Upper lobe of right lung (tissue), 1 donor: ENCODE results near the gene LGR5. TPM values are rescaled to one million over a fixed set of nuclear protein-coding genes. Genes with fewer than 3 reads are reported as not detected.

Experiments
- ATAC-seq: fragments of 200-7000 bp; cut with Tn5 transposase; one replicate; pipeline ENCODE4 v1.9.1; 2020; ENCODE audit warnings: mild to moderate bottlenecking, moderate library complexity
- DNase-seq: peaks from one replicate; pipeline ENCODE4 v3.0.0-alpha.2; 2020
- H3K27ac ChIP-seq: fragments of 200-600 bp; one replicate; pipeline ENCODE4 v1.8.0; 2022
- H3K27me3 ChIP-seq: fragments of 200-600 bp; one replicate; pipeline ENCODE4 v1.8.0; 2022; ENCODE audit warnings: mild to moderate bottlenecking
- H3K36me3 ChIP-seq: fragments of 200-600 bp; one replicate; pipeline ENCODE4 v1.8.0; 2022
- H3K4me1 ChIP-seq: fragments of 200-600 bp; one replicate; pipeline ENCODE4 v1.8.0; 2022
- H3K4me3 ChIP-seq: fragments of 200-600 bp; one replicate; pipeline ENCODE4 v1.8.0; 2022; ENCODE audit warnings: mild to moderate bottlenecking
- H3K9me3 ChIP-seq: fragments of 200-600 bp; one replicate; pipeline ENCODE4 v1.8.0; 2022
- intact Hi-C: fragments of 100-400 bp; cut with DNase I; formaldehyde crosslinking; loops from one replicate; pipeline ENCODE4 v1.11.0; 2022
- long read RNA-seq: library from polyadenylated mRNA; unstranded; transcript quantifications from one replicate; pipeline ENCODE4 v2.0.0, GENCODE V29; 2021
- total RNA-seq: library from RNA; stranded (reverse); fragmentation: NEBNext Ultra II Directional; extraction: Animal tissue kit (Norgen Biotek cat#: 25700); gene quantifications from one replicate; pipeline ENCODE4 v1.2.1, GENCODE V29; 2021
- TF ChIP-seq, protein P1 (sequence below): fragments of 200-600 bp; IDR thresholded peaks from one replicate; pipeline ENCODE4 v1.8.0; 2022; ENCODE audit warnings: antibody characterized with exemption
- donor health status: DM: no; HTN: yes; CAD: no; lungs with severe emphysema.

LGR5 gene, protein sequence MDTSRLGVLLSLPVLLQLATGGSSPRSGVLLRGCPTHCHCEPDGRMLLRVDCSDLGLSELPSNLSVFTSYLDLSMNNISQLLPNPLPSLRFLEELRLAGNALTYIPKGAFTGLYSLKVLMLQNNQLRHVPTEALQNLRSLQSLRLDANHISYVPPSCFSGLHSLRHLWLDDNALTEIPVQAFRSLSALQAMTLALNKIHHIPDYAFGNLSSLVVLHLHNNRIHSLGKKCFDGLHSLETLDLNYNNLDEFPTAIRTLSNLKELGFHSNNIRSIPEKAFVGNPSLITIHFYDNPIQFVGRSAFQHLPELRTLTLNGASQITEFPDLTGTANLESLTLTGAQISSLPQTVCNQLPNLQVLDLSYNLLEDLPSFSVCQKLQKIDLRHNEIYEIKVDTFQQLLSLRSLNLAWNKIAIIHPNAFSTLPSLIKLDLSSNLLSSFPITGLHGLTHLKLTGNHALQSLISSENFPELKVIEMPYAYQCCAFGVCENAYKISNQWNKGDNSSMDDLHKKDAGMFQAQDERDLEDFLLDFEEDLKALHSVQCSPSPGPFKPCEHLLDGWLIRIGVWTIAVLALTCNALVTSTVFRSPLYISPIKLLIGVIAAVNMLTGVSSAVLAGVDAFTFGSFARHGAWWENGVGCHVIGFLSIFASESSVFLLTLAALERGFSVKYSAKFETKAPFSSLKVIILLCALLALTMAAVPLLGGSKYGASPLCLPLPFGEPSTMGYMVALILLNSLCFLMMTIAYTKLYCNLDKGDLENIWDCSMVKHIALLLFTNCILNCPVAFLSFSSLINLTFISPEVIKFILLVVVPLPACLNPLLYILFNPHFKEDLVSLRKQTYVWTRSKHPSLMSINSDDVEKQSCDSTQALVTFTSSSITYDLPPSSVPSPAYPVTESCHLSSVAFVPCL
- 0.35 TPM for total RNA-seq
- long read RNA-seq: 0 reads

DNA sequence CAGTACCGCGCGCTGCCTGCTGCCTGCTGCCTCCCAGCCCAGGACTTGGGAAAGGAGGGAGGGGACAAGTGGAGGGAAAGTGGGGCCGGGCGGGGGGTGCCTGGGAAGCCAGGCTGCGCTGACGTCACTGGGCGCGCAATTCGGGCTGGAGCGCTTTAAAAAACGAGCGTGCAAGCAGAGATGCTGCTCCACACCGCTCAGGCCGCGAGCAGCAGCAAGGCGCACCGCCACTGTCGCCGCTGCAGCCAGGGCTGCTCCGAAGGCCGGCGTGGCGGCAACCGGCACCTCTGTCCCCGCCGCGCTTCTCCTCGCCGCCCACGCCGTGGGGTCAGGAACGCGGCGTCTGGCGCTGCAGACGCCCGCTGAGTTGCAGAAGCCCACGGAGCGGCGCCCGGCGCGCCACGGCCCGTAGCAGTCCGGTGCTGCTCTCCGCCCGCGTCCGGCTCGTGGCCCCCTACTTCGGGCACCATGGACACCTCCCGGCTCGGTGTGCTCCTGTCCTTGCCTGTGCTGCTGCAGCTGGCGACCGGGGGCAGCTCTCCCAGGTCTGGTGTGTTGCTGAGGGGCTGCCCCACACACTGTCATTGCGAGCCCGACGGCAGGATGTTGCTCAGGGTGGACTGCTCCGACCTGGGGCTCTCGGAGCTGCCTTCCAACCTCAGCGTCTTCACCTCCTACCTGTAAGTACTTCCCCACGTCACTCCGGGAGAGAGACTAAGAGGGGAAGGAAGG lies at the start of gene LGR5:
Gene LGR5, plus strand, starts transcription at position 186 of the 732 bp plus-strand sequence. Its CDS starts 283 bp downstream, at position 469.
- peak; percentile 67 for DNase-seq
- peak within 1 kb of the TSS; percentile 43 for H3K4me3 ChIP-seq
- intact Hi-C loops: no loop called here
- peak; percentile 59 for ATAC-seq
- no peaks in the 10 kb centered on the region for H3K36me3 ChIP-seq
- no peaks in the 10 kb centered on the region for H3K9me3 ChIP-seq
- peaks cover 8% of the 10 kb centered on the region for H3K4me1 ChIP-seq
- H3K27ac ChIP-seq: no peak within 1 kb of the TSS
- TF ChIP-seq, protein P1, sequence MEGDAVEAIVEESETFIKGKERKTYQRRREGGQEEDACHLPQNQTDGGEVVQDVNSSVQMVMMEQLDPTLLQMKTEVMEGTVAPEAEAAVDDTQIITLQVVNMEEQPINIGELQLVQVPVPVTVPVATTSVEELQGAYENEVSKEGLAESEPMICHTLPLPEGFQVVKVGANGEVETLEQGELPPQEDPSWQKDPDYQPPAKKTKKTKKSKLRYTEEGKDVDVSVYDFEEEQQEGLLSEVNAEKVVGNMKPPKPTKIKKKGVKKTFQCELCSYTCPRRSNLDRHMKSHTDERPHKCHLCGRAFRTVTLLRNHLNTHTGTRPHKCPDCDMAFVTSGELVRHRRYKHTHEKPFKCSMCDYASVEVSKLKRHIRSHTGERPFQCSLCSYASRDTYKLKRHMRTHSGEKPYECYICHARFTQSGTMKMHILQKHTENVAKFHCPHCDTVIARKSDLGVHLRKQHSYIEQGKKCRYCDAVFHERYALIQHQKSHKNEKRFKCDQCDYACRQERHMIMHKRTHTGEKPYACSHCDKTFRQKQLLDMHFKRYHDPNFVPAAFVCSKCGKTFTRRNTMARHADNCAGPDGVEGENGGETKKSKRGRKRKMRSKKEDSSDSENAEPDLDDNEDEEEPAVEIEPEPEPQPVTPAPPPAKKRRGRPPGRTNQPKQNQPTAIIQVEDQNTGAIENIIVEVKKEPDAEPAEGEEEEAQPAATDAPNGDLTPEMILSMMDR: no peak
- peaks cover 59% of the 10 kb centered on the region for H3K27me3 ChIP-seq

DNA sequence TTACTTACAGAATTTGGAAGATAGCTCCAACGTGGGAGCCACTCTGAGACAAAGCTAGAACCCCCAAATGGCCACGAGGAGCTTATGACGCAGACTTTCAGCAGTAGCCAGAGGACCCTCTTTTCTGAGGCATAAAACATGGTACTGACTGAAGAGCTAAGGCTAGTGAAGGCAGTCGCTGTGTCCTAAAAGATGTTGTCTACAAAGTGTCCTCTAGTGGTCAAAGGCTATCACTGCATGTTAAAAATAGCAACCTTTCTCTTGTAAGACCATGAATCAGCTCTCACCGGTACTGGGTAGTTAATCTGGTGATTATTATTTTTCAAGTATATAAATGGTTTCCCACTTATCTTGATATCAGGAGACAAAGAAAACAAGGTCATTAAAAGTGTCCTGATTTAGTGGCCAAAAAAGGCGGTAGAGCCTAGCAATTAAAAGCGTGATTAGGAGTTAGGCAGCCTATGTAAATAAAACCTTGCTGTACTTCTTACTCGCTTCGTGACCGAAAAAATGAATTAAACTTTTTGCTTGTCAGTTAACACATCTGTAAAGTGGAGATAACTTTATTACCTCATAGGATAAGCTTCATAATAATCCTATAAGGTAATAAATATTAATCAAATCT lies 47.0 kb upstream of the LGR5 start:
- Histone ChIP-seq H3K4me3 (no peak overlapping the region), H3K27me3 (no peaks in the 10 kb centered on the region), H3K9me3 (no peaks in the 10 kb centered on the region), H3K36me3 (no peaks in the 10 kb centered on the region), H3K27ac (no peak overlapping the region), H3K4me1 (no peaks in the 10 kb centered on the region)
- TF ChIP-seq, protein P1: peak; percentile 82
- DNase-seq (no peak), ATAC-seq (peak; percentile 92)
- intact Hi-C loops: no loop called here

DNA sequence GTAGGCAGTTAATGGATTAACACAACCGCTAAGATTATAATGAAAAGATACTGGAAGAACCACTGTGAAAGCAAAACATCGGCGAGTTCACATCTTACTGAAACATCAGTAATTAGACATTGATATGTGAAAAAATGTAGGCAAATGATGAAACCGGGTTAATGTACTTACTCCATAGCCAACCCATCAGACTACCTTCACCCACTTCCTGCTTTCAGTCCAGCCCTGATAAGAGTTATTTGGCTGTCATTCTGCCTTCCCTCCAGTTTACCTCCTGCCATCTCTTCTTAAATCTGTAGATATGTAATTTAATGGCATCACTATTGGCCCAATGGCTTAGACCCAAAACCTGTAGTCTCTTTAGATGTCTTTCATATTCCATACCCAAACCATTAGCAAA lies 46.0 kb upstream of the LGR5 start:
- TF ChIP-seq, protein P1: no peak

DNA sequence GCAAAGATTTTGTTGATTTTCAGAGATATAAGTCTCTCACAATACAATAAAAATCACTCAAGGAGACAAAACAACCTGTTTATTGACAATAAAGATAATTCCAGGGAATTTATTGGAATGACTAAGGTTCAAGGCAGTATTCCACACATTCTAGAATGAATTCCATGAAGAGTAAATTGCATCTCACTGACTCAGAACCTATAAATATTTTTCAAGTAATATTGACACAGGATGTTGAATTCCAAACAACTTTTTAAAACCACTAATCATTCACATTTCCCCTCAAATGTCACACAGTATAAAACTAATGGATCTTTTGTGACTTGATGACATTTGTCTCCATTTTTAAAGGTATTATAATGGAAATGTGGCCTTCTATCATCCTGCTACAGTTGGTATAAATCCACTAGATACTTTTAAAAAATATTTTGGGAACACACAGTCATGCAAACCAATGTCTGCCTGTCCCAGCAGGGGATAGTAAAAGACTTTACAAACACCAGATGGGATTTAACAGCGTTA lies 42.1 kb upstream of the LGR5 start:
- TF ChIP-seq, protein P1: no peak
- DNase-seq: no peak

More for the DNA sequence above, 46.0 kb upstream of the LGR5 start:
- no peaks in the 10 kb centered on the region for H3K9me3 ChIP-seq
- H3K27ac ChIP-seq: no peak overlapping the region
- H3K4me3 ChIP-seq: no peak overlapping the region
- intact Hi-C loops: no loop called here
- no peak for DNase-seq
- H3K4me1 ChIP-seq: no peaks in the 10 kb centered on the region
- ATAC-seq: no peak
- H3K27me3 ChIP-seq: no peaks in the 10 kb centered on the region
- H3K36me3 ChIP-seq: no peaks in the 10 kb centered on the region

DNA sequence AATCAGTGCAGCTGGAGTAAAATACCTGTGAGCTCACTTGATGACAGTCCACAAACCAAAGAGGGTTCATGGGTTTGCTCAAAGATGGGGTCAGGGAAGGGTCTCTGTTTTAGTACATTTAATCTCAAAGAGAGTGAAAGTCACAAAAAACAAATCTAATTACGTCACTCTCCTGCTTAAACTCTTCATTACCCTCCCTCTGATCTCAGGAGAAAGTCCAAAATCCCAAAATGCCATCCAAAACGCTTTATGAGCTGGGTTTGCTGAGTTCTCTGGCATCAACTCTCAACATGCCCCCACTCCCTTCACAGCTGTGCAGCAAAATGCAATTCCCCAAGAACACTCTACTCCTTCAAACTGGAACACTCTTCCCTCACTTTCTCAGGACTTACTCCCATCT lies 40.4 kb upstream of the LGR5 start:
- H3K27ac ChIP-seq: no peak overlapping the region
- DNase-seq (no peak), ATAC-seq (no peak)
- intact Hi-C loops: no loop called here
- TF ChIP-seq, protein P1: no peak
- H3K4me3 ChIP-seq: no peak overlapping the region
- no peaks in the 10 kb centered on the region for H3K9me3 ChIP-seq
- no peaks in the 10 kb centered on the region for H3K4me1 ChIP-seq
- H3K36me3 ChIP-seq: no peaks in the 10 kb centered on the region
- H3K27me3 ChIP-seq: no peaks in the 10 kb centered on the region

More for the DNA sequence above, 42.1 kb upstream of the LGR5 start:
- Histone ChIP-seq H3K36me3 (no peaks in the 10 kb centered on the region), H3K27me3 (no peaks in the 10 kb centered on the region), H3K27ac (no peak overlapping the region), H3K4me3 (no peak overlapping the region), H3K4me1 (no peaks in the 10 kb centered on the region), H3K9me3 (no peaks in the 10 kb centered on the region)
- ATAC-seq: no peak
- intact Hi-C loops: no loop called here
